ENCODE data around the gene KCNQ1.

KCNQ1 gene

DNA sequence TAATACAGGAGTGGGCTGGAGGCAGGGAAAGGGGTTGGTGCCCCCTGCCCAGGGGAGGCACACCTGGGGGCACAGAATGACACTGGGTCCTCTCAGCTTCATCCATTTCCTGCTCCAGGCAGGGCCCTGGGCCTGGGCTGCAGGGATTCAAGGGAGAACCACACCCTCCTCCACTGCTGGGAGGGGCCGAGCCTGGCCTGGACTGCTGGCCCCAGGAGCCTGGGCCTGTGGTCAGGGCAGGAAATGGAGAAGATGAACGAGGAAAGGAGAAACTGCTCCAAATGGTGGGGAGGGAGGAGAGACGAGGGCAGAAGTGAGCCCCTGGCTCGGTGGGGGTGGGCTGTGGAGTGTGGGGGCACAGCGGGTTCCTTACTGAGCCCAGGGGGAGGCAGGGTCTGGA lies 293.1 kb downstream of the KCNQ1 start:
- Histone ChIP-seq H3K27ac (ENCODE audit: low read depth, low read length) (no peak overlapping the region), H3K4me1 (ENCODE audit: control insufficient read depth, insufficient read depth, low read length) (no peaks in the 10 kb centered on the region)

DNA sequence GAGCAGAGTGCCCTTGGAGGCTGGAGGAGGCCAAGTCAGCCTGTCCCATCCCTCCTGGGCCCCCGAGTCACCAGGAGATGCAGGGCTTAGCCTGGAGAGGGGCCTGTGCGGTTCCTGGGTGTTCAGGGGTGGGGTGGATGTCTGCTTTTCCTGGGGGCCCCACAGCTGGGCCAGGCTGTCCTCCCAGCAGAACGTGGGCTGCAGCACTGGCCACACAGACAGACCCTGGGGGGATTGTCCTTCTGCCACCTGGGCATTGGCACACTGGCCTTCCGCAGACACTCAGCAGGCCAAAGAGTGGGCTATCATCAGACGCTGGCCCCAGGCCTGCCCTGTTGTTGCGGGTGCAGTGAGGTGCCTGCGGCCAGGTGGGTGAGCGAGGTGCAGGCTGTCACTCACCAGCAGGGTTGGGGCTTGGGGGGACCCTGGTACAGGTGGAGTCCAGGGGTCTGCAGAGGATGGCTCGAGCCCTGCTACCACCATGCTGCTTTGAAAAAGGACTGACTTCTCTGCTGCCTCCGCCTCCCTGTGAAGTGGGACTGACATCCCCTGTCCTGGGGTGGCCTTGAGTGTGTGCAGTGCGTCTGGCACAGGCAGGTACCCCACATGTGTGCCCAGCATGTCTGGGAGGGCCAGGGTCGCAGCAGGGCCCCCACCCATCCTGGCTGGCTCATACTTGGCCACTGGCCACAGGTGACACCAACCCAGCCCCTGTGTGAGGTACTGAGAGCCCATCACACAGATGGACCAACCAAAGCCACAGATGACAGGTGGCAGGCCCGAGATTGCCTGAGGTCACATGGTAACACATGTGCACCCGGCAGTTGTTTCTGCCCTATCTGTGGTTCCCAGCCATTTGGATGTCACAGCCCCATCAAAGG lies 294.0 kb downstream of the KCNQ1 start:
- Histone ChIP-seq H3K27ac (ENCODE audit: low read depth, low read length) (no peak overlapping the region), H3K4me1 (ENCODE audit: control insufficient read depth, insufficient read depth, low read length) (no peaks in the 10 kb centered on the region), H3K27me3 (ENCODE audit: control insufficient read depth, insufficient read depth, low read length) (peaks cover 26% of the 10 kb centered on the region), H3K4me3 (ENCODE audit: low read depth, low read length) (no peak overlapping the region), H3K9me3 (ENCODE audit: control insufficient read depth, insufficient read depth, low read length) (no peaks in the 10 kb centered on the region), H3K9ac (ENCODE audit: low read depth, low read length) (no peak overlapping the region), H3K36me3 (ENCODE audit: control insufficient read depth, insufficient read depth, low read length) (no peaks in the 10 kb centered on the region)

More for the DNA sequence above, 293.1 kb downstream of the KCNQ1 start:
- H3K9ac ChIP-seq (ENCODE audit: low read depth, low read length), result no peak overlapping the region
- H3K36me3 ChIP-seq (ENCODE audit: control insufficient read depth, insufficient read depth, low read length), result no peaks in the 10 kb centered on the region
- peaks cover 25% of the 10 kb centered on the region for H3K27me3 ChIP-seq (ENCODE audit: control insufficient read depth, insufficient read depth, low read length)
- no peak overlapping the region for H3K4me3 ChIP-seq (ENCODE audit: low read depth, low read length)
- H3K9me3 ChIP-seq (ENCODE audit: control insufficient read depth, insufficient read depth, low read length), result no peaks in the 10 kb centered on the region

GRCh38 chr11:2739531-2740274 lies 294.9 kb downstream of the KCNQ1 start:
- H3K36me3 ChIP-seq (ENCODE audit: control insufficient read depth, insufficient read depth, low read length), result no peaks in the 10 kb centered on the region
- H3K27ac ChIP-seq (ENCODE audit: low read depth, low read length), result no peak overlapping the region
- no peak overlapping the region for H3K9ac ChIP-seq (ENCODE audit: low read depth, low read length)
- no peaks in the 10 kb centered on the region for H3K9me3 ChIP-seq (ENCODE audit: control insufficient read depth, insufficient read depth, low read length)
- no peaks in the 10 kb centered on the region for H3K4me1 ChIP-seq (ENCODE audit: control insufficient read depth, insufficient read depth, low read length)
- H3K4me3 ChIP-seq (ENCODE audit: low read depth, low read length), result no peak overlapping the region
- peaks cover 27% of the 10 kb centered on the region for H3K27me3 ChIP-seq (ENCODE audit: control insufficient read depth, insufficient read depth, low read length)

DNA sequence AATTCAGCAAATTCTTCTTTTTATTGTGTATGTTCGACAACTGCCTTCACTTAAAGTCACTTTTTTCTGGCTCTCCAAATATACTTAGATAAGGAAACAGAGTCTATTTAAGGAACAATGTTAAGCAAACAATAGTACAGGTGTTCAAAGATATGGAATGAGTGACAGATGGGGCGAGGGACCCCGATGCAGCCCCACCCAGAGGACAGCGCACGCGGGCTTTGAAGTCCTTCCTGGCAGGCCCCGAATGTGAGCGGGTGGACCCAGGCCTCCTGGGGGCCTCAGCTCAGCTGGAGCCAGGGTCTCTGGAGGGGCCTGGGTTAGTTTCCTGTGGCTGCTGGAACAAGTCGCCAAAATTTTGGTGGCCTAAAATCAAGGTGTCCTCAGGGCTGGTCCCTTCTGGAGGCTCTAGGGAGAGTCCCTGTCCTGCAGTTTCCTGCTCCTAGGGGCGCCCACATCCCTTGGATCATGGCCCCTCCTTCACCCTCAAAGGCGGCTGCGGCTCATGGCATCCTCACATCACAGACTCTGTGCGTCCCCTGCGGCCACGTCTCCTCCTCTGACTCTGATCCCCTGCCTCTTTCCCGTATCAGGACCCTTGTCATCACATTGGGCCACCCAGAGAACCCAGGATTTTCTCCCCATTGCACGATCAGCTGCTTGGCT lies 295.6 kb downstream of the KCNQ1 start:
- H3K4me1 ChIP-seq (ENCODE audit: control insufficient read depth, insufficient read depth, low read length), result no peaks in the 10 kb centered on the region
- H3K9ac ChIP-seq (ENCODE audit: low read depth, low read length), result no peak overlapping the region
- H3K9me3 ChIP-seq (ENCODE audit: control insufficient read depth, insufficient read depth, low read length), result no peaks in the 10 kb centered on the region
- H3K36me3 ChIP-seq (ENCODE audit: control insufficient read depth, insufficient read depth, low read length), result no peaks in the 10 kb centered on the region
- no peak overlapping the region for H3K4me3 ChIP-seq (ENCODE audit: low read depth, low read length)
- no peak overlapping the region for H3K27ac ChIP-seq (ENCODE audit: low read depth, low read length)
- peaks cover 30% of the 10 kb centered on the region for H3K27me3 ChIP-seq (ENCODE audit: control insufficient read depth, insufficient read depth, low read length)

DNA sequence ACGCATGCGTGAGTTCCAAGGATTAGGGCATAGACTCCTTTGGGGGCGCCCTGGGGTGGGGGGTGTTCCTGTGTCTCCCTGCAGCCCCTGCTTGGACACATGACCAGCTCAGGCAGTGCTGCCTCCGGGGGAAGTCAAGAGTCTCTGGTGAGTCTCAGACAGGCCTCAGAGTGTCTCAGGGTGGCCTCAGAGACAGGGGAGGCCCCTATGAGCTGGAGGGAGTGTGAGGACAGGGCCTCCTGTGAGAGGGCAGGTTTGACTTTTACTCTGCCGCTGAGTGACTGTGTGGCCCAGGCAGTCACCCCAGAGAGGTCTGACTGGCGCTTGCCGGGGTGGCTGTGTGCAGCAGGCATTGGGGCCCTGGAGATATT lies 296.2 kb downstream of the KCNQ1 start:
- H3K4me3 ChIP-seq (ENCODE audit: low read depth, low read length), result no peak overlapping the region
- no peak overlapping the region for H3K27ac ChIP-seq (ENCODE audit: low read depth, low read length)
- H3K9me3 ChIP-seq (ENCODE audit: control insufficient read depth, insufficient read depth, low read length), result no peaks in the 10 kb centered on the region
- no peak overlapping the region for H3K9ac ChIP-seq (ENCODE audit: low read depth, low read length)
- H3K36me3 ChIP-seq (ENCODE audit: control insufficient read depth, insufficient read depth, low read length), result no peaks in the 10 kb centered on the region
- H3K4me1 ChIP-seq (ENCODE audit: control insufficient read depth, insufficient read depth, low read length), result no peaks in the 10 kb centered on the region
- H3K27me3 ChIP-seq (ENCODE audit: control insufficient read depth, insufficient read depth, low read length), result peaks cover 26% of the 10 kb centered on the region

GRCh38 chr11:2741377-2742131 lies 296.7 kb downstream of the KCNQ1 start:
- H3K9ac ChIP-seq (ENCODE audit: low read depth, low read length), result no peak overlapping the region

DNA sequence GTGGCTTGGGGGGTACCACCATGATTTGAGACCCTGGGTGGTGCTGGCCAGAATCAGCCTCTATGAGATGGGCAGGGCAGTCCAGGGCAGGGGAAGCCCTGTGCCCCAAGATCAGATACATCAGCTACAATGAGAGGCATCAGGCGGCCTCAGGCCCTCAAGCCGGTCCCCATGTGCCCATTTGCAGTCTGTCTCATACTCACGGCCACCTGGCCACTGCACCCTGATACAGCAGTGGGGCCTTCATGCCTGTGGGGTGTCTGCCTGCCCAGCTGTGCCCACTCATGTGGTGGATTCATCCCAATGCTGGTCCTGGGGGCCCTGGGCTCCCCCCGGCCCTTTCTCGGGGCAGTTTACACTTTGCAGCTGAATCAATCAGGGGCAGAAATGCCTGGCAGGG lies 297.4 kb downstream of the KCNQ1 start:
- Histone ChIP-seq H3K9me3 (ENCODE audit: control insufficient read depth, insufficient read depth, low read length) (no peaks in the 10 kb centered on the region), H3K9ac (ENCODE audit: low read depth, low read length) (no peak overlapping the region), H3K36me3 (ENCODE audit: control insufficient read depth, insufficient read depth, low read length) (no peaks in the 10 kb centered on the region), H3K27ac (ENCODE audit: low read depth, low read length) (no peak overlapping the region), H3K4me3 (ENCODE audit: low read depth, low read length) (no peak overlapping the region), H3K27me3 (ENCODE audit: control insufficient read depth, insufficient read depth, low read length) (peaks cover 27% of the 10 kb centered on the region), H3K4me1 (ENCODE audit: control insufficient read depth, insufficient read depth, low read length) (no peaks in the 10 kb centered on the region)

More at GRCh38 chr11:2741377-2742131, 296.7 kb downstream of the KCNQ1 start:
- Histone ChIP-seq H3K27ac (ENCODE audit: low read depth, low read length) (no peak overlapping the region), H3K9me3 (ENCODE audit: control insufficient read depth, insufficient read depth, low read length) (no peaks in the 10 kb centered on the region), H3K36me3 (ENCODE audit: control insufficient read depth, insufficient read depth, low read length) (no peaks in the 10 kb centered on the region), H3K4me3 (ENCODE audit: low read depth, low read length) (no peak overlapping the region), H3K27me3 (ENCODE audit: control insufficient read depth, insufficient read depth, low read length) (peaks cover 27% of the 10 kb centered on the region), H3K4me1 (ENCODE audit: control insufficient read depth, insufficient read depth, low read length) (no peaks in the 10 kb centered on the region)

- H3K4me3 ChIP-seq (ENCODE audit: low read depth, low read length), result no peak overlapping the region
- H3K27me3 ChIP-seq (ENCODE audit: control insufficient read depth, insufficient read depth, low read length), result peaks cover 31% of the 10 kb centered on the region
- H3K4me1 ChIP-seq (ENCODE audit: control insufficient read depth, insufficient read depth, low read length), result no peaks in the 10 kb centered on the region
- no peak overlapping the region for H3K27ac ChIP-seq (ENCODE audit: low read depth, low read length)
- H3K9me3 ChIP-seq (ENCODE audit: control insufficient read depth, insufficient read depth, low read length), result no peaks in the 10 kb centered on the region
- H3K9ac ChIP-seq (ENCODE audit: low read depth, low read length), result no peak overlapping the region
- H3K36me3 ChIP-seq (ENCODE audit: control insufficient read depth, insufficient read depth, low read length), result no peaks in the 10 kb centered on the region
These were observed 298.0 kb downstream of the KCNQ1 start for GRCh38 chr11:2742611-2743426.

DNA sequence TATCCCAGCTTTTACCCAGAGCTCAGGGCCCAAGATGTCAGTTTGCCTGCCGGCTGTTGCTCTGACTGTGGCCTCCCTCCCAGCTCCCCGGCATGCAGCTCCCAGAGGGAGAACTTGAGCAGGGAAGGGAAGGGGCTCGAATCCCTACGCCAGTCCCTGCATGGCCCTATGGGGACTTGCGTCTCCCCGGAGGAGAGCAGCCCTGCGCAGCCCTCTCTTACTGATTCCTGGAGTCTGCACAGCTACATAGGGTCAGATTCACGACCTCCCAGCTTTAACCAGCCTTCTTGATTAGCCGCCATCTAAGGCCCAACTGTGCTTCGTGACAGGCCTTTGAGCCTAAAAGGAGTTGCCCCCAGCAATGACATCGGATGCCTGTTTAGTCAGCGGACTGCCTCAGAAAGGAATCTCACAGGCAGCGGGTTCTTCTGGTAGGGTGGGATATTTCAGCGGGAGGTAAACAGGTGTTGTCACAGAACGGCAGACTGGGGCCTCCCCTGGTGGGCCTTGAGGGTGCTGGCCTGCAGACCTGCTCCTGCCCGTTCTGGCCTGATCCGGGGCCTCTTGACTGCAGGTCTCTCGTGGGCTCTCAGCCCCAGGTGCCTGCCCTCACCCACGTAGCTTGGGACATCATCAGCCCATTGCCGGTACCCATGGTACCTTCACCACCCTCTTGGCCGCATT lies 298.8 kb downstream of the KCNQ1 start:
- H3K27me3 ChIP-seq (ENCODE audit: control insufficient read depth, insufficient read depth, low read length), result peaks cover 31% of the 10 kb centered on the region

More for the DNA sequence above, 298.8 kb downstream of the KCNQ1 start:
- no peaks in the 10 kb centered on the region for H3K36me3 ChIP-seq (ENCODE audit: control insufficient read depth, insufficient read depth, low read length)
- no peak overlapping the region for H3K9ac ChIP-seq (ENCODE audit: low read depth, low read length)
- H3K27ac ChIP-seq (ENCODE audit: low read depth, low read length), result no peak overlapping the region
- no peaks in the 10 kb centered on the region for H3K9me3 ChIP-seq (ENCODE audit: control insufficient read depth, insufficient read depth, low read length)
- no peaks in the 10 kb centered on the region for H3K4me1 ChIP-seq (ENCODE audit: control insufficient read depth, insufficient read depth, low read length)
- H3K4me3 ChIP-seq (ENCODE audit: low read depth, low read length), result no peak overlapping the region
